ENCODE data around the gene LRRC51.
"Not testable (repeated sequence)": the region's sequence is repeated elsewhere in the genome, so short reads cannot be mapped to it uniquely, and the experiment has no call there.

Gene LRRC51

DNA sequence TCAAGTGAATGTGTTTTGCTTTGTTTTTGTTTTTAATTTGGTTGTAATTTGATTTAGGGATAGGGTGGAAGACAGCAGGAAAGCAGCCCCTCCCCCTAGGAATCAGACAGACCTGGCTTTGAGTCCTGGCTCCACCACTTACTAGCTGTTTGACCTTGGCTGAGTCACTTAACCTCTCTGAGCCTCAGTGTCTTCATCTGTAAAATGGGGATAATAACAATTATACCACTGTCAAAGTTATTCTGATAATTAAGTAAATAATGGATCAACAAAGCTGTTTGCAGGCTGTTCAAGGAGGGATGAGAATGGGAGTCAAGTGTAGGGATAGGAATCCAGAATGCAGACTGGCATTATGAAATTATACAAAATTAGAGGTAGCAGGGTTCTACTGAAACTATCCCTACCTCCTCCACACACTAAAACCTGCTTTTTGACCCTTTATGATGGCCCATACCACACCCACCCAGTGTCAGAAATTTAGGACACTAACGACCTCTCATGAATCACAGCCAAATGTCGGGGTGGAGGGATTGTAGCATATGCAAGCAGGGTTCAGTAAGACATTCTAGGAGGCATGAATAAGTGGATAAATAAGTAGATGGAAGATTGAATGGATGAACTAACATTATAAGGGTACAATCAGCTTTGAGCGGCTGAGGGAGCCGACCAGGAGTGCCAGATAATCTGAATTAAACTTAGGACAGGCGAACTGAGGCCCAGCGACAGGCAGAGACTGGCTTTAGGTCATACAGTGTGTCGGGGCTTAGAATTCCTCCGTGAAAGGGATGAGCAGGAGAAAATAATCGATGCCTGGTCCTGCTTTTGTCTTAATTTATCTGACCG, 30.9 kb downstream of the LRRC51 start:
- DNase-seq, result no peak

DNA sequence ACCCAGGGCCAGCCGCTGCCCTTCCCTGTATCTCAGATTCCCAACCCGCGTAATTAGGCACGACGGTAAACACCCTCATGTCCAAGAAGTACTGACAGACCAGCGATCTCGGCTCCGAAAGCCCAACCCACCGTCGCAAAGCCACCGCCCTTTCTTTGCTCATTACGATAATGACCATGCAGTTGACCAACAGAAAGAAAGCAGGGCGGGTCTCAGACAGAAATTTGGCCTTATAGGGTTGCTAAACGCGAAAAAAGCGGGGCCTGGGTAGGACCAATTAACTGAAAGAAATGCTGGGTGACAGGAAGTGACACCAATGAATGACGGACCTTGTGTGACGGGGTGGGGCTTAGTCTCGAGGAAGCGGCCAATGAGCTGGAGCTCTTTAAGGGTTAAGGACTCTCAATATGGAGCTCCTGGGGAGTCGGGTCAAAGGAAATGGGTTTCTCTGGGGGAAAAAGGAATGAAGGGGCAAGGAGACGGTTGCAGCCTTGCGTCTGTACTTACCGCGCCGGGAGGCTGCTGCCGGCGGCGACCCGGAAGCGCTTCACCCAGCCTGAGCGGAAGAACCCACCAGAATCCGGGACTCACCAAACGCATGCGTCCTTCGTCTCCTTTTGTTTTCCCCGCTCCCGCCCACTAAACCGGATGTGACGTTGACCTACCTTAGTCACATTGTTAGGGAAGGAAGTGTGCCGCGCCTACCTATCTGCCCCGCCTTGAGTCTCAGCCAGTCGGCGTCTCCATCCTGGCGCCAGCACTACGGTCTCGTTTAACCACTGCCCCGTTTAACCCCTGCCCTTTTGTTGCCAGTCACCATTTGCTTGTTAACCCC, 31.7 kb downstream of the LRRC51 start, which contains the start of gene ANAPC15:
Gene ANAPC15 (minus strand): TSS at position 553 of the 835 bp plus-strand sequence. CDS start 1,419 bp downstream, outside the sequence.
- DNase-seq, result peak; percentile 99

GRCh38 chr11:72112978-72113808, 32.5 kb downstream of the LRRC51 start:
- DNase-seq, result no peak

- DNase-seq, result no peak
Observed at GRCh38 chr11:72114570-72114969, 33.9 kb downstream of the LRRC51 start.

GRCh38 chr11:72116019-72116755, 35.5 kb downstream of the LRRC51 start:
- no peak for DNase-seq

- DNase-seq, result no peak
Observed at GRCh38 chr11:72119198-72119597, 38.5 kb downstream of the LRRC51 start.

GRCh38 chr11:72120930-72121329, 40.3 kb downstream of the LRRC51 start:
- no peak for DNase-seq

DNA sequence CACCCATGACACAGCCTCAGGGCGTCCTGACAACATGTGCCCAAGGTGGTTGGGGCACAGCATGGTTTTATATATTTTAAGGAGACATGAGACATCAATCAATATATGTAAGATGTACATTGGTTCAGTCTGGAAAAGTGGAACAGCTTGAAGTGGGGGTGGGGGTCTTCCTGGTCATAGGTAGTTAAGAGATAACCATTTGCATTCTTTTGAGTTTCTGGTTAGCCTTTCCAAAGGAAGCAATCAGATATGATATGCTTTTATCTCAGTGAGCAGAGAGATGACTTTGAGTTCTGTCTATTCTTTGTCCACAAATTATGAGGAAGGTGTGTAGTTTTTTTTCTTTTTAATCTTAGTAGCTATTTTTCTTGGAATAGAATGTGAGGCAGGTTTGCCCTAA, 42.0 kb downstream of the LRRC51 start:
- DNase-seq, result no peak

- no peak for DNase-seq
Observed at GRCh38 chr11:72123117-72123653, 42.5 kb downstream of the LRRC51 start.

- DNase-seq, result no peak
Observed at GRCh38 chr11:72124046-72124445, 43.4 kb downstream of the LRRC51 start.

DNA sequence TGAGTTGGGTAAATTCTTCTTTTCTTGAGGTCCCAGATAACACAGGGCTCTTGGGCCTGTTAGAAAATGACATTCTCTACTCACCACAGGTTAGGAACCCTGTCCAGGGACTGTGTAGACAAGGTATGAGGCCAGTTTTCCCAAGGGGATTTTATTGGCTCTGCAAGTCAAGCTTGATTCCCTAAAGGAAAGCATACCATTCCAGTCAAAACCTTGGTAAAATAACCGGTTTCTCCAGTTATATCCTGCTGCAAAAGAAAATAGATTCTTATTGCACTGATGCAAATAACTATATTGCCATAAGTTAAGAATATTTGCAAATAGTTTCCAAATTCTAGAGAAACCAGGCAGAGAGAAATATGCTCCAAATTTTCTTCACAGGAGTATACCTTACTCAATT, 45.3 kb downstream of the LRRC51 start:
- DNase-seq, result no peak

DNA sequence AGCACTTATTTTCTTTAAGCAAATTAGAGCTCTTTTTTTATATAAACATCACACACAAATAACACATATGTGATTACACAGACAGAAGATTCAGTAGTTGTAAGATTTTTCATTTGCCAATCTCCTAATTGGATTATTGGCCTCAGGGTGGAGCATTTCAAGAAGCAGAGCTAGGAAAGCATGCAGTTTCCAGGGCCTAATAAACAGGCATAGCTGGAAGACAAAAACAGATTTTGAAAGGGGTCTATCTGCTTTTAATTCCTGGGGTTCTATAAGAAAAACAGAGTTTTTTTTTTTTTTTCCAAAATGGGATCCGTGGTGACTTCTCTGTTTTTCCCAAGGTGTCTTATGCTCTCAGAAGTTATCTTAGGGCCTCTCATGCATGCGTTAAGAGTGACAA, 47.3 kb downstream of the LRRC51 start:
- no peak for DNase-seq

GRCh38 chr11:72129381-72129780, 48.7 kb downstream of the LRRC51 start:
- DNase-seq, result no peak

- no peak for DNase-seq
Observed at GRCh38 chr11:72132646-72133045, 52.0 kb downstream of the LRRC51 start.

- DNase-seq, result not testable (repeated sequence)
Observed at GRCh38 chr11:72135473-72135872, 54.8 kb downstream of the LRRC51 start, which contains the start of gene FOLR3. TSS of gene FOLR3 (plus strand) at chr11:72135725. CDS start at chr11:72135953, 228 bp downstream.

DNA sequence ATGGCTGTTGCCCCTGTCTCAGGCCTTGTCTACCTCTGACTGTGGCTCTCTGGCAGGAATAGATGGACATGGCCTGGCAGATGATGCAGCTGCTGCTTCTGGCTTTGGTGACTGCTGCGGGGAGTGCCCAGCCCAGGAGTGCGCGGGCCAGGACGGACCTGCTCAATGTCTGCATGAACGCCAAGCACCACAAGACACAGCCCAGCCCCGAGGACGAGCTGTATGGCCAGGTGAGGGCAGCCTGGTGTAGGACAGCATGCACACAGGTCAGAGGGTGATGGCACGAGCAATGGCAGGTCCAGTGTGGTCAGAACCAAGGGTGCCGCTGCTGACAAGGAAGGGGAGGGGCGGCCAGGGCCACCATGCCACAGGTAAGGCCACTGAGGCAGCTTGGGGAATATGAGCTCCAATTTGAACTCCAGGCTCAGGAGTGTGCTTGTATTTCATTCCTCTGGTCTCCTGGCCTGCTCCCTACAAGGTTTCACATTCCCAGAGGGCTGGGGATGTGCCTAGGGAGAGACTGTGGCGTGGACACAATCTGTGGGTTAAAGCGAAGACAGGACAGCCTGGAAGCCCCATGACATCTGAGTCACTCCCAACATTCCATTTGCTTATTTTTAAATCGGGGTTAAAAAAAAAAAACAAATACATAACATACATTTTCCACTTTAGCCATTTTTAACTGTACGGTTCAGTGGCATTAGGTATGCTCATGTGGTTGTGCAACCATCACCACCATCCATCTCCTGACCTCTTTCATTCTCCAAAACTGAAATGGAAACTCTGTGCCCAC, 55.4 kb downstream of the LRRC51 start:
- no peak for DNase-seq

DNA sequence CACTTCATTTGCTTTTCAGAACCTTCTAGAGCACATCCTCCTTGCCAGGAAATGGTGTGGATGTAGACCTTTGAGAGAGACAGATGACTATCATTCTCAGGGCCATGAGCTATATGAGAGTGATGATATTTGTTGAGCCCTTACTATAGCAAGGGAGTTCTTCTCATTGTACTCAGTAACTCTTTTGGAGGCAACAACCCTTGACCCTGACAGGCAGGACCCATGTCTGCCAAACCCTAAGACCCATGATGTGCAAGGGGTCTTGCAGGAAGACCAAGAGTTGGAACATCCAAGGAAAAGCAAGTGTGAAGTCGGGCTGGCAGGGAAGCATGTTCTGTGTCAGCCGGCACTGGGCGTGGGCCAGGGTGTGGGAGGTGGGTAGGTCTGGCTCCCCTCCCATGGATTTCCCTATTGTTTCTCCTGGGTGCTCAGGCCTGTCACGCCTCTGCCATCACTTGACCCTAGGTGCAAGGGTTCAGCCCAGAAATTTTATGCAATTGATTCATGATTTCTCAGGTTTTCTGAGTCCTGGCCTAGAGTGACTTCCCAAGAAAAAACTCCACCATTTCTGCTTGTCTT, 56.1 kb downstream of the LRRC51 start:
- no peak for DNase-seq

DNA sequence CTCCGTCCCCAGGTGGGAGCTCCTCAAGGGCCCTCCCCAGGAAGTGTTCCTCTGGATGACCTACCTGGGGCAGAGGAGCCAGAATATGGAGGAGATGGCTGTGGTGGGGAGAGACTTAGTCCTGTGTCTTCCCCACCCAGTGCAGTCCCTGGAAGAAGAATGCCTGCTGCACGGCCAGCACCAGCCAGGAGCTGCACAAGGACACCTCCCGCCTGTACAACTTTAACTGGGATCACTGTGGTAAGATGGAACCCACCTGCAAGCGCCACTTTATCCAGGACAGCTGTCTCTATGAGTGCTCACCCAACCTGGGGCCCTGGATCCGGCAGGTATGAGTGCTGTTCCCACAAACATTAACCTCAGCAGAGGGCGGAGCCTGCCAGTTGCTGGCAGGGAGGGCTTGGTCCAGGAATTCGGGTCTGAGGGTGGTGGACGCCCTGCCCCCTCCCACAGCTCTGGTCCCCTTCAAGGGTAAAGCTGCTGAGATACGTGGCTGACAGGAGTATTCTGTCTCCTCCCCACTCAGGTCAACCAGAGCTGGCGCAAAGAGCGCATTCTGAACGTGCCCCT, 58.3 kb downstream of the LRRC51 start:
- DNase-seq, result no peak

DNA sequence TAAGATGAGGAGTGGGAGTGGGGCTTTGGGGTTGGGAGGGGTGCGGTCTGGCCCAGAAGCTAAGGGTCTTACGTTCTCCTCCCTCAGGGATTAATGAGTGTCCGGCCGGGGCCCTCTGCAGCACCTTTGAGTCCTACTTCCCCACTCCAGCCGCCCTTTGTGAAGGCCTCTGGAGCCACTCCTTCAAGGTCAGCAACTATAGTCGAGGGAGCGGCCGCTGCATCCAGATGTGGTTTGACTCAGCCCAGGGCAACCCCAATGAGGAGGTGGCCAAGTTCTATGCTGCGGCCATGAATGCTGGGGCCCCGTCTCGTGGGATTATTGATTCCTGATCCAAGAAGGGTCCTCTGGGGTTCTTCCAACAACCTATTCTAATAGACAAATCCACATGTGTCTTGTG, 58.9 kb downstream of the LRRC51 start:
- DNase-seq, result no peak

- no peak for DNase-seq
Observed at GRCh38 chr11:72140661-72141060, 60.0 kb downstream of the LRRC51 start.
